ENCODE data around the gene TMPRSS13.

DNA sequence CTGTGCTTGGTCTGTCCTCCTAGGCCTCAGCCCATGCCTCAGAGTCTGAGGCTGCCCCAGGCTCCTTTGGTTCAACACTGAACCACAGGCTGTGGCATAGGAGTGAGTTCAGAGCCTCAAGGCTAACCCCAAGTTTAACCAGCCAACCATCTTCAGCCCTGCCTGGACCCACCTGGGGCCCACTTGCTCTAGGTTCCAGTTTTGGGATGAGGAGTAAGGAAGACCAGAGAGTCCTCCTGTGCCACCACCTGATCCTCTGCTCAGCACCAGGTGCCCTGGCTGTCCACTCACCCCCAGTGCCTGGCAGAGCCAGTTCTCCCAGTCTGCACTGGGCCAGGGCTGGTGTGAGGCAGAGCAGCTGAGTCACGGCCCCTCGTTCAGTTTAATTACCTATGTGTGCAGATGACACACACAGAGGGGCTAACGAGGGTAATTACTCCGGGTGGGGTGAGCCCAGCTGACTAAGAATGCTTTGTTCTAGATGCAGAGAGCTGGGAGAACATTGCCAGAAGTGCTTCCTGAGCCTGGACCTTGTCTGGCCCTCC, 12.0 kb upstream of the TMPRSS13 start:
- no peak for TF ChIP-seq CTCF (IDR thresholded peaks at IDR 0.05)
- no peak for TF ChIP-seq POLR2AphosphoS5 (IDR thresholded peaks at IDR 0.05)
